Stimulated activated CD8-positive, alpha-beta memory T cell treated with anti-CD3 and anti-CD28 coated beads, Interleukin-4, amount 100 ng/mL, for 24 hours (primary cell): ENCODE data around the gene MMP24OS.

Source experiments
- DNase-seq: peaks from one replicate; pipeline ENCODE4 v3.0.0-alpha.2; 2020; ENCODE audit warnings: low read depth

MMP24OS gene

DNA sequence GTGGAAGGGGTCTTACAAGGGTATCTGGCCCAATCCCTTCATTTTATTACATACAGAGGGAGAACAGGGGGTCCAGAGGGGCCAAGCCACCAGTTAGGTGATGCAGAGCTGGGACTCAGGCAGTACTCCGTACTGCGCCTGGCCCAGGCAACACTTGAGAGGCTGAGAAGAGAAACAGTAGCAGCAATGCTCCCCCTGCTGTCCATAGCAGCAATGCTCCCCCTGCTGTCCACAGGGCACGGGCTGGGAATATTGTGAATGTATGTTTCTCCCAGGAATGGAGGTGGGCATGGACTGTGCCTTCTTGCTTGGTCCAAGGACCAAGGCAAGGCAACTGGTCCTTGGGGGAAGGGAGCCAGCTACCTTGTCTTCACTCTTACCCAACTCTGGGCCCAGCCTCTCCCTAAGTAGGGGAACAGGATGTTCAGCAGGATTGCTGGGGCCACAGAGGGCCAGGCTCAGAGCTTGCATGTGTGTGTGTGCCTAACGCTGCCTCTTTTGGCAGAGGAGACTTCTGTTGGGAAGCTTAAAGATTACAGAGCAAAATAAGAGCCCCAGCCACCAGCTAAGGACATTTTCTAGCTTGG is 29.1 kb upstream of the MMP24OS start:
- no peak for DNase-seq

DNA sequence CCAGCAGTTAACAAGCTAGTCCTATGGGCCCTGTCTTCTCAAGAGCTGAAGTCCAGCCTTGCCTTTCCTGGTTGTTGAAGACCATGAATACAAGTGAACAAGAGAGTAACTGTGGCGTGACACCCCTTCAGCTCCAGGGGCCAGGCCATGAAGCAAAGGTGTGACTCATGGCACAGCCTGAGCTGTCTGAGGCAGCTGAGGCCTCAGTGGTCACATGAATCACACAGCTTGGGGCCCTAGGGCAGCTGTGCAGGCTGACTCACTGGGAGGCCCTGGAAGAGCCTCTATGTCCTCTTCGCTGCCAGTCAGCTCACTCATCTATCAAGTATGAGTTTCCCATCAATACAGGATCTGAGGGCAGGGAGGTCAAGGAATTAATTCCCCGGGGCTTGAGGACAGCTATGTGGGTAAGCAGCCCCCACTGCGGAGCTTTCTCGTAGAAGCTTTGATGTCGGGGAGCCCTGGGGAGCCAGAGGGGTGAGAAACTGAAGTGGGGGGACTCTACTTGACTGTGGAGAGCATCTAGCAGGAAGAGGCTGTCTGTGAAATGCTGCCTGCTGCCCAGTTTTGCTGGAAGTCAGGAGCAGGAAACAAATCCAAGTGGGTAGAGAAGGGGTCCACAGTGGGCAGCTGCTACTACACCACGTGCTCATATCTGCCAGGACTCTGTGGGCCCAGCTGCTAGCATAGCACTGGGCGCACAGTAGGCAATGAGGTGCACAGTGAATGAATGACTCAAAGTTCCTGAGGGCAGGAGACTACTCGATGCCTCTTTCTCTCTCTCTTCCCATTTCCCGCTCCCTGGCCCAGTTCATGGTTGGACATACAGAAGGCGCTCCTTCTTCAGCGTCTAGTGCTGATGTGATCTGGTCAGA is 28.0 kb upstream of the MMP24OS start:
- DNase-seq = peak; percentile 70

DNA sequence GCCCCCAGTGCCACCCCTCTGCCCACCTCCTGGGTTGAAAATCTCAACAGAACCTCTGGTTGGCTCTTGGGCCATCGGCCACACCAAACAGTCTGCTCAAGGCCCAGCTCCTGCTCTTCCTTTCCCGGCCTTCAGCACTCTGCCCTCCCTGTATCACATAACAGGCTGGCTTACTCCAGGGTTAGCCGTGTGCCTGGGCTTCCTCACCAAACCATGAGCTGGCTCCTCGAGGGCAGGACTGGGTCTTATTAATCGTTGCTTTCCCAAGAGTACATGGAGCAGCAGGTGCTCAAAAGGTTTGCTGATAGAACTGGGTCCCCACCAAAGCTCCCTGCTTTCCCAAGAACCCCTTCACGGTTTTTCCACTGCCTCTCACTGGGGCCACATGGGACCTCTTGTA is 27.0 kb upstream of the MMP24OS start:
- no peak for DNase-seq

DNA sequence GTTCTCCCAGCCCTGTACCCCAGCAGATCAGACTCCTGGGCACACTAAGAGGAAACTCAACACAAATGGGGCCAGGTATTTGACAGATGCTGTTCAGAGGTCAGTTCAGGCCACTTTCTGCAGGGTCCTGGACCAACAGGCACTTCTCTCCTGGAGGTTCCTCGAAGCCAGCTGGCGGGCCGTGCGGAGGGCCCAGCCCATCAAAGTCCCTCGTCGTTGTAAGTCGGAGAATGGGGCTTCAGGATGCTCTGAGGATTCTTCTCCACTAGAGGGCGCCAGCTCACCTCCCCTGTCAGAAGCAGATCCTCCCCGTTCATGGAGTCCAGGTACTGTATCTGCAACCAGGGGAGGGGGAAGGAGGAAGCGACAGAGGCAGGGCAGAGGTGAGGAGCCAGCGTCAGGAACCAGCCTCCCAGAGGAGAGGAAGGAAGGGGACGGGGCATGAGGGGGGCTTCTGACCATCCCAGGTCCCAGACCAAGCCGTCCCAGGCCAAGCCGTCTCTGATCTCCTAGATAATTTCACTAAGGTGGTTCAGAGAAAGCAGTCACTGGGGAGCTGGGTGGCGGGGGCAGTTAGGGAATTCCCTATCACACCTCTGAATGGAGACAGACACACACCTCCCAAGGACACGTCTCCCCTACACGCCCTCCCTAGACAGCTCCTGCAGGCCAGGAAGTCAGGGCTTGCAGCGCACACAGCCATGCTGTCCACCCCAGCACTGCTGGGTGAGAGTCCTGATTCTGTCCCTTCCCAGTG is 26.0 kb upstream of the MMP24OS start:
- DNase-seq = peak; percentile 70

DNA sequence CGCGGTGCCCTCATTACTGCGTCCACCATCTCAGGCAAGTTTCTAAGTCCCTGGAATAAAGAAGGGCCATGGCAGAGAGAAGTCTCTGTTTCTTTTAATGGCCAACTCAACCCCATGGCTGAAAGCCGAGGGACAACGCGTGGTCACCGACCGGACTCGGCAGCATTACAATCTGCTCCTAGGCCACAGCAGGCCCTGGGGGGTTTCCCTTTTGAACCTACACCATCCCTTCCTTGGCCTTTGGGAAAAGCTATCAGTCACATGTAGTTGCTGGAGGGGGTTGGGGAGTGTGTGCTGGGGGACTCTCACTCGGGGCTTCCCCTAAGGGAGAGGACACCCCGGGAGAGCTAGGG is 25.4 kb upstream of the MMP24OS start:
- DNase-seq = no peak

DNA sequence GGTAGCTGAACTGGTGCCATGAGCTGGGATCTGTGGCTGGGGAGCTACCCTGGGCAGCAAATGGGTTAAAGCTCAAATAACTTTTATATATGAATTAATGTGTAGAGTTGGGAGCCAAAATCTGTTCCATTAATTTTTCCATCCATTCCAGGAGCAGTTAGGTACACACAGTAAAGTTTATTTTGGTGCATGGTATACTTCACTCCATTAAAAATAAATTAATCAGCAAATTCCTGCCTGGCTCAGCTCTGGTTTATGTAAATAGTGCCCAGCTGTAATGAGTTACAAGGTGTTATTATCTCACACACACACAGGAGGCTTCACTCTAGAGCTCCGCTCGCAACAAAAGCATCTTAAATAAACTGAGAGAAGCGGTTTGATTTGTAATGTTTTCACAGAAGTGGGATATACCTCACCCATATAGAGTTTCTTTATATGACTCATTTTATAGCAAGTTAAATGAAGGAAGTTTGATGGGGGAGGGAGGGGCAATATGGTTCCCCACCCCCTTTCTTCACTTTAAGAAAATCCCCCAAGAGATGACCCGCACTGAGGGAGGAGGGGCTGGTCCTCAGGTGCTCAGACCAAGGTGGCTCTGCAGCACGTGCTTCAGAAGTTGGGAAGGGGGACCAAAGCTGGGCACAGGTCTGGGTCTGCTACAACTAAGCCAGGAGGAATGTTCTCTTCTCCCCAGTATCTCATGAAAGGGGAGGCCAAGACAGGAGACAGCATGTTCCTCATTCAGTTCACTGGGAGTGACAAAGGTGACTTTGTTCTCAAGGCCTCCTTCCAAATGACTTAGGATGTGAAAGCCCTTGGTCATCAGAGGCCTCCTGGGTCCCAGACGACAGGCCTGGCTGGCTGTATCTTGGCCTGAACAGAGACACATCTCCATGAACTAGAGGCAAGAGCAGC is 24.8 kb upstream of the MMP24OS start:
- DNase-seq = no peak

DNA sequence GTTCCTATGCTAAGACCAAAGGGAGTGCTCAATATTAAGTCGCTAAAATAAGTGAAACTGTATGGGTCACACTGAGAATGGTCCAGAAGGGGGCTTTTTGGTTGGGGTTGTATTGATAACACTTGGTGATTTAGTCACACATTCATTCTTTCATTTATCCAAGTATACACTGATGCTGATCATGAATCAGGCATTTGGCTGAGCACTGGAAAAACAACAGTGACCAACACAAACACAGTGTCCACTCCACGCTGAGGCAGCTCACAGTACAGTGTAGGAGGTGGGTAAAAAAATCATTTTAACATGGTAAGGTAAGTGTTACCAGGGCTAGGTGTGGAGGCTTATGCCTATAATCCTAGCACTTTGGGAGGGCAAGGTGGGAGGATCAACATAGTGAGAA is 23.5 kb upstream of the MMP24OS start:
- DNase-seq = no peak

DNA sequence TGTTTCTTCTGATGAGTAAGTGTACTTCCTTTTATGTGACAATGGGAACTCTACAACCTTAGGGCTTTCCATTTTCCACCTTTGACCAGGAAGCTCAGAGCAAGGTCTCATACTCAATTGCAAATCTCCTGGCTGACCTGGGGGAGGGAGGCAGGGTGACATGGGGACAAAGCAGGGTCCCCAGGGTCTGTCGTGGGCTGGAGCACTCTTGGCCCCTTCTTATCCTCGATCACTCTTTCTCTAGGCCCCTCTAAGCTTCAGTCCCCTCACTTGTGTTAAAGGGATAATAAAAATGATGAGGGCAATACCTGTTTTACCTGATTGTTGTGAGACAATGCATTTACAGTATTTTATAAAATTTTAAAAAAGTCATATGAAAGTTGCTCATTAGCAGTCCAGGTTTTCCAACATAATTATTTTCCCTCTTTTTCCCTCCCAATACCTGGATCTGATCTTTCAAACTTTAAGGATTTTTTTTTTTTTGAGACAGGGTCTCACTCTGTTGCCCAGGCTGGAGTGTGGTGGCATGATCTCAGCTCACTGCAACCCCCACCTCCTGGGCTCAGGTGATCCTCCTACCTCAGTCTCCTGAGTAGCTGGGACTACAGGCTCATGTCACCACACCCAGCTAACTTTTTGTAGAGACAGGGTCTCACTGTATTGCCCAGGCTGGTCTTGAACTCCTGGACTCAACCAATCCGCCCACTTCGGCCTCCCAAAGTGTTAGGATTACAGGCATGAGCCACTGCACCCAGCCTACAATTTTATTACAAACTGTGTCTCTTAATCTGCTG is 22.7 kb upstream of the MMP24OS start:
- no peak for DNase-seq

DNA sequence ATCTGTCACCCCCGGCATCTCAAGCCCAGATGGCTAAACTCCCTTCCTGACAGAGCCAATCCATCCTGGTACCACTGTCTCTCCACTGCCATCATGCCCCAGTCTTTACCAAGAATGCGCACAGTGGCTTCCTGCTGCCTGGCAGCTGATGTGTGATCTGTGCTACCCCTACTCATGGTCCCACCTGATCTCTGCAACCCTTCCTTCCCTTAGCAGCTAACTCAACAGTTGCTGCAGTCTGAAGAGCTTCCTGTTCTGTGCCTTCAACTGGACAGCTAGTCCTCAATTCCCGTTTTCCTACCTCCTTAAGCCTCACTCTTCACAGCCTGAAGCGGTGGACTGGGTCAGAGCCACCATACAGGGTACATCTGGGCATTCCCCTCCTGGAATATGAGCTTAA is 21.9 kb upstream of the MMP24OS start:
- no peak for DNase-seq

DNA sequence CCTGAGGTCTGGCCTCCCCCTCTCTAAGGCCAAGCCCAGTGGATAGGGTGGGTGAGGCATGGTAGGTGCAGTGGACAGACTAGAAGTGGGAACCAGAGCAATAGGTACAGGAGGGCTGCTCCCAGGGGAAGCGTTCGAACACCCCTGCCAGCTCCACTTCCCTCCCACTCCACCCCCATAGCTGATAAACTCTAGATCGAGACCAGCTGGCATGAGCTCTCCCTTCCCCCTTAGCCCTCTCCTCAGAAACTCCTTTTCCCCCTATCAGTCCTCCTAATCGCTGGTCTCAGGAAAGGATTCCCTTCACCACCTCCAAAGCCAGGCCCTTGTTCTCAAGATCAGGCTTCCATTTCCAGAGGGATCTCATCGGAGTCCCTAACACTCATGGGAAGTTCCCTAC is 20.3 kb upstream of the MMP24OS start:
- DNase-seq = no peak

DNA sequence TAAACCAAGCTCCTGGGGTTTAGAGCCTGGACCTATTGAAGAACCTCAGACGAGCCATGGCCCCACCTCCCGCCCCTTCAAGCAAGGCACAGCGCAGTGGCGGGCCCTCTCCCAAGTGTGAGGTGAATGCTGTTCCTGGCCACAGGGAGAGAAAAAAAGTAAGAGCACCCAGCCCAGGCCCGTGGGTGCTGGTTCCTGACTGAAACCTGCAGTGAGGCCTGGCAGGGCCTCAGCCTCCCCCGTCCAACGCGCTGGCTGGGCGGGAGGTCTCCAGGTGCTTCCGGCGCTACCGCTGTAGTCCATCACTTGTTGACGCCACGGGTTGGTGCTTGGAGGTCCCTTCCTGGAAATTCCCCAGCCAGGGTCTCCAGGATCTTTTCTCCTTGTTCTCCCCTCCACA is 19.8 kb upstream of the MMP24OS start:
- no peak for DNase-seq

DNA sequence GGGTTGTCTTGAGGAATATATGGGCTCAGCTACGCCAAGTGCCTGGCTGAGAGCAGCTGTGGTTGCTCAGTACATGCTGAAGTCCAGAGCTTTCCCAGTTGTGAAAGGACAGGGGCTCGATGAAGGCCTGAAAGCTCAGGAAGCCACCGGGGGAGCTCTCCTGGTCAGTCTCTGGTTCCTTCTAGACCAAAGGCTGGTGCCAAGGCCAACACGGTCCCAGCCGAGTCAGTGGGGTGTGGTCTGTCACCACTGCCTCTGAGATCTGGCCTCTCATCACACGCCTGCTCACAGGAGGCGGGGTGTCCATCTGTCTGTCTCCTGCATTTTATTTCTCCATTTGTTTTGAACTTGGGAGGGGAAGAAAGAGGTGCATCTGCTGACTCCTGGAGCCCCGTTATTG is 19.2 kb upstream of the MMP24OS start:
- no peak for DNase-seq

DNA sequence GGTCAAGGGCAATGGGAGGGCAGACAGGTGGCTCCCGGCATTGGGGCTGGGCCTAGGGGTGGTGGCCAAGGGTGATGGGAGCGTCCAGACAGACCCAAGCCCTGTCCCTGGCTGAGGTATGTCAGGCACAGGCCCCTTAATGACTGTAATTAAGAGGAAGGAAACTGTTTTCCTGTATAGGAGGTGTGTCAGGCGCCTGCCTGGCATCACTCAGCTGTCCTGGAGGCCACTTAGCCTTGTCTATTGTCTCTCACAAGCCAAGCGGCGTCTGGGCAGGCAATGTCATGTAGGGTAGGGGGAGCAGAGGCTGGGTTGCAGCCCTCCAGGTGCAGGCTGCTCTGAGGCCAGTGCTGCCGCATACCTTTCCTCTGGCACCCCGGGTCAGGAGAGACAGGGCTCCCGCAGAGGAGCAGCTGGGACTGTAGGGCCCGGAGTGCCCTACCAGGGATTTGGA is 18.2 kb upstream of the MMP24OS start:
- DNase-seq = no peak

DNA sequence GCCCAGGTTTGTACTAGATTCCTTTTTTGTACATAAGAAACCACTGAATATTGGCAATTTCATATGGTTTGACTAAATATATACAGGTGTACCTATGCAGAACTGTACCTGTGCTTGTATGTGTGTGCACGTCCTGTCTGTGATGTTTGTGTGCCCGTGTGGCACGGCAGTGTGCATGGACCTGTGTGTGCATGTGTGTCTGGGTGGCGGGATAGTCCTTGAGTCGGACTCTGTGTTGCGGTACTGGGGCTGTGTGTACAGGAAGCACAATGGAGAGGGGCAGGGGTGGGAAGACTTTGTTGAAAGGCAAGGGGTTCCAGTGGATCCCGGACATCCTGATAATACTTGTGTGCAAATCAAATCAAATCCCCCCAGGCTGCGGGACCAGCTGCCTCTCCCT is 17.8 kb upstream of the MMP24OS start:
- DNase-seq = no peak

DNA sequence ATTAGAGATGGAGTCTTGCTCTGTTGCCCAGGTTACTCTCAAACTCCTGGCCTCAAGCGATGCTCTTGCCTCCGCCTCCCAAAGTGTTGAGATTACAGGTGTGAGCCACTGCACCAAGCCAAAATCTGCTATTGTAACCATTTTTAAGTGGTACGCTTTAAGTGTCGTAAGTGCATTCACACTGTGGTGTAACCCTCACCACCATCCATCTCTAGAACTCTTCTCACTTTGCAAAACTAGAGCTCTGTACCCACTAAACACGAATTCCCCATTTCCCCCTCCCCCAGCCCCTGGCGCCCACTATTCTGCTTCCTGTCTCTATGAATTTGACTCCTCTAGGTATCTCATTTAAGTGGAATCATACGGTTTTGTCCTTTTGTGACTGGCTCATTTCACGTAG is 17.1 kb upstream of the MMP24OS start:
- DNase-seq = no peak

DNA sequence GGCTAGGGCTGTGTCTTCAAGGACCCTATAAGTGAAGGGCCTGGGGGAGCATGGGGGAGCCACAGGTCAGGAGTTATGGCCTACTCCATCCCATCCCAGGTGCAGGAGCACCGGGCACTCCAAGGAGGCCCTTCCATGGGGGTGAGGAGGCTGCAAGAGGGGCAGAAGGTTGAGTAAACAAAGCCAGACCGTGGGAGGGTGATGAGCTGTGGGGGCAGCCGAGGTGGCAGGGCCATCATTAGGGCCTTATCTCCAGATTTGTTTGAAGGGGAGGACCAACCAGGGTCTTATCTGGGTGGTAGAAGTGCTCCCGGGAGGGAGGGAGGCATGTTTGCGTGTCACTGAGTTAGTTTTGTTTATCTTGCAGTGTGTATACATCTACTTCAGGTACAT is 16.4 kb upstream of the MMP24OS start:
- no peak for DNase-seq

DNA sequence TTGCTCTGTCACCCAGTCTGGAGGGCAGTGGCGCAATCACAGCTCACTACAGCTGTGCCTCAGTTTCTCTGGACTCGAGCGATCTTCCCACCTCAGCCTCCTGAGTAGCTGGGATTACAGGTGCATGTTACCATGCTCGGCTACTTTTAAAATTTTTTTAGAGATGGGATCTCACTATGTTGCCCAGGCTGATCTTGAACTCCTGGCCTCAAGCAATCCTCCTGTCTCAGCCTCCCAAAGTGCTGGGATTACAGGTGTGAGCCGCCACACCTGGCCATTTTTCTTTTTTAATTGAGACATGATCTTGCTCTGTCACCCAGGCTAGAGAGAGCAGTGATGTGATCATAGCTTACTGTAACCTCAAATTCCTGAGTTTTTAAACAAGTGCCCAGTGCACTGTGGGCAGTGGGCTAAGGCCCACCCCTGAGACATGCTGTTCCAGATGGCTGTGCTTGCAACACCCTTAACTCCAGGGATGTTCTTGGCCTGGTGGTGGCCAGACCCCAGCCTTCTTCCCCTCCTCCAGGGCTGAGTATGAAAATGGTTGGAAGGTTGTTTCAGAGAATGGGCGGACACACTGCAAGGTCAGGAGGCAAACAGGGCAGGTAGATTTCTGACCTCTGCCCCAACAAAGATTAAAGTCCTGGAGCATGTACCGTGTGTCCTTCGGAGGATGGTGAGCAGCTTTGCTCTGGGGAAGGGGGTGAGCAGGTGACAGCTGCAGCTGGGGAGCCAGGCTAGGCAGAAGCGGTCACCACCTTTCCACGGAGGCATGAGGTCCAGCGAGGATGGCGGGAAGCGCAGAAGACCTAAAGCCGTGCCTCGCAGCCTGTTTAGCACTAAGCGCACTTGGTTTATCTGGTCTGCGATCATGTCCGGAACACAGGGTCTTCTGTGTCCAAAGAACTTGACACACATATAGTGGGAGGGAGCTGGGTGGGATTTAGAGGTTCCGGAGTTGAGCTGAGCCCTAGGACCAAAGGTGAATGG is 15.7 kb upstream of the MMP24OS start:
- DNase-seq = no peak

DNA sequence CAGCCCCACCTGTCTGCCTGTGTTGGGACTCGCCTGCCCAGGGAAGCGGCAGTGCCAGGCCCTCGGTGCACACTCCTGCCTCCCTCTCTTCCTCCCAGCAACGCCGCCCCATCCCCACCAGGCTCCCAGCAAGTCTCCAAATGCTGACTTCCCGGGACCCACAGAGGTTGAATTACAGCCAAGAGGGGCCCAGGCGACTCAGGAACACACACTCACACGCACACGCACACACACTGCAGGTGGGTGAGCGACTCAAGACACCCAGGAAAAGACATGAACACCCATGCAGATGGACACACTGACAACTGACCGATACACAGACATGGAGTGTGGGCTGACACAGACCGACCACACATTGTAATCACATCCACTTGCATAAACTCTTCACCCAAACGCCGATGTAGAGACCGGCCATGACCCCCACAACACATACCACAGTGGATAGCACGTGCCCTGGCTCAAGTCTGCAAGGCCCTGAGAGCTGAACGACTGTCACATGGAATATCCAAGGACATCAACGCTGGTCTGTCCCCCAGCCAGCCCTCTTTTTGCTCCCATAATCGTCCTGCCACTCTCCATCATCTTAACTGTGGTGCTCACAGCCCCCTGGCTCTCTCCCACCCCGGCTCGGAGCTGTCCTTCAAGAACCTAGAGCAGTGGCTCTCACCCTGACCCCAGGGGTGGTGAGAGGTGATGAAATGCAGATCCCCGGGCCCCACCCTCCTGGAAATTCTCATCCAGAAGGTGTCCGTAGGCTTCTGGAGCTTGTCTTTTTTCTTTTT is 14.8 kb upstream of the MMP24OS start:
- no peak for DNase-seq
